ENCODE results near the gene TTLL8.

Gene TTLL8

DNA sequence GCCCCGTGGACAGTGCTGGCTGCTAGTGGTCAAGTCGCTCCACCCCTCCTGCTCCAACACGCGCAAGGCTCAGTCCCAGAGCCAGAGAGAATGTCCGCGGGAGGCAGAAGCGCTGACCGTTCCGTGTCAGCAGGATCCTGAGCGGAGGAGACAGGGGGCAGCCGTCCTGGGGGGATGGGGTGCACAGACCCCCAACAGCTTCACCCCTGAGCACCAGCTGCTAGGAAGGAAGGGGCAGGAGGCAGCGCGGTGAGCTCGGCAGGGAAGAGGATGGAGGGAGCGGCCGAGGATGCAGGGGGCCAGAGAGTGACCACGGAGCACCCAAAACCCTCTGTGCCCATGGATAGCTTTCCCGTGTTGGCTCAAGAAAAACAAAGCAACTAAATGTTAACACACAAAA lies 6.4 kb upstream of the TTLL8 start:
- H3K4me3 ChIP-seq (ENCODE audit: low read depth, low read length): no peak overlapping the region
- DNase-seq (ENCODE audit: low read depth): no peak

- H3K4me3 ChIP-seq (ENCODE audit: low read depth, low read length): no peak overlapping the region
- no peak for DNase-seq (ENCODE audit: low read depth)
Measured at GRCh38 chr22:50063589-50064393, 5.7 kb upstream of the TTLL8 start.

DNA sequence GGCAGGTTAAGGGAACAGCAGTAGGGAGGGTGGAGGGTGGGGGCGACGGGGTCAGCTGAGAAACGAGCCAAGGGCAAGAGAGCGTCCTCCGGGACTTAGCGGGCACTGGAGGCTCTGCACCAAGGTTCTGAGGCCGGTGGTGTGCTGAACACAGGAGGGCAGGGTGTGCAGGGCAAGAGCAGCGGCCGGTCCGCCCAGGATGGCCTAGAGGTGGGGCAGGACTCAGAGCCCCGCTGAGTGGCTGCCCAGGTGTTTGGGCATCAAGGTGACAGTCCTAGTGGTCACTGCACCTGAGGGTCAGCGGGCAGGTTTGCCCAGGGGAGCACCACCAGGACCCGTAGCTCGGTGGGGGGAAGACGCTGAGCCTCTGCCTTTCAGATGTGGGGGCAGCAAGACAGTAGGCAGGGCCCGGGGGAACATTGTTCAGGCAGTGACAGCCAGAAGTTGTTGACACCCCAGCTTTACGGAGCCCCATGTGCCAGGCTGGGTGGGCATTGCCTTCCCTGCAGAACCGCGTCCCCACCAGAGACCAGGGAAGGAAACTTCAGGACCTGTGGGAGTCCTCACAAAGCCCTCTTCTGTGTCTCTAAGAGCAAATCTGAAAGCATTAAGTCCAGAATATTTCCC lies 4.5 kb upstream of the TTLL8 start:
- no peak overlapping the region for H3K4me3 ChIP-seq (ENCODE audit: low read depth, low read length)
- no peak for DNase-seq (ENCODE audit: low read depth)

DNA sequence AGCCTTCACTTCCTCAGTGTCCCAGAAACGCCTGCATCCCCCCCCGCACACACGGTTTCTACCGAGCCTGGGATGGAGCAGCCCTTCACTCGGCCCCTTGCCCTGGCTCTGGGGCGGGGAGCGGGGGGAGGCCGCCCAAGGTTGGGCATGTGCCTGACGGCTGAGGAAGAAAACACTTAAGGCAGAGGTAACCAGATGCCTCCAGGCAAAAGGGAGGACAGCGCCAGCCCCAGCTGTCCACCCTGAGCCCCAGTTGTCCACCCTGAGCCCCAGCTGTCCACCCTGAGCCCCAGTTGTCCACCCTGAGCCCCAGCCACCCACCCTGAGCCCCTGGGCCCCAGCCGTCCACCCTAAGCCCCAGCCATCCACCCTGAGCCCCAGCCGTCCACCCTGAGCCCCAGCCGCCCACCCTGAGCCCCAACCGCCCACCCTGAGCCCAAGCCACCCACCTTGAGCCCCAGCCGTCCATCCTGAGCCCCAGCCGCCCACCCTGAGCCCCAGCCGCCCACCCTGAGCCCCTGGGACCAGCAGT lies 3.8 kb upstream of the TTLL8 start:
- DNase-seq (ENCODE audit: low read depth): no peak
- no peak overlapping the region for H3K4me3 ChIP-seq (ENCODE audit: low read depth, low read length)

- DNase-seq (ENCODE audit: low read depth): no peak
- H3K4me3 ChIP-seq (ENCODE audit: low read depth, low read length): no peak overlapping the region
Measured at GRCh38 chr22:50061141-50061823, 3.2 kb upstream of the TTLL8 start.

- no peak overlapping the region for H3K4me3 ChIP-seq (ENCODE audit: low read depth, low read length)
- DNase-seq (ENCODE audit: low read depth): no peak
Measured at GRCh38 chr22:50060441-50061140, 2.5 kb upstream of the TTLL8 start.

GRCh38 chr22:50059881-50060262 lies 1.8 kb upstream of the TTLL8 start:
- H3K4me3 ChIP-seq (ENCODE audit: low read depth, low read length): no peak overlapping the region
- no peak for DNase-seq (ENCODE audit: low read depth)

GRCh38 chr22:50058906-50059880 lies 1.1 kb upstream of the TTLL8 start:
- DNase-seq (ENCODE audit: low read depth): no peak
- H3K4me3 ChIP-seq (ENCODE audit: low read depth, low read length): no peak overlapping the region

DNA sequence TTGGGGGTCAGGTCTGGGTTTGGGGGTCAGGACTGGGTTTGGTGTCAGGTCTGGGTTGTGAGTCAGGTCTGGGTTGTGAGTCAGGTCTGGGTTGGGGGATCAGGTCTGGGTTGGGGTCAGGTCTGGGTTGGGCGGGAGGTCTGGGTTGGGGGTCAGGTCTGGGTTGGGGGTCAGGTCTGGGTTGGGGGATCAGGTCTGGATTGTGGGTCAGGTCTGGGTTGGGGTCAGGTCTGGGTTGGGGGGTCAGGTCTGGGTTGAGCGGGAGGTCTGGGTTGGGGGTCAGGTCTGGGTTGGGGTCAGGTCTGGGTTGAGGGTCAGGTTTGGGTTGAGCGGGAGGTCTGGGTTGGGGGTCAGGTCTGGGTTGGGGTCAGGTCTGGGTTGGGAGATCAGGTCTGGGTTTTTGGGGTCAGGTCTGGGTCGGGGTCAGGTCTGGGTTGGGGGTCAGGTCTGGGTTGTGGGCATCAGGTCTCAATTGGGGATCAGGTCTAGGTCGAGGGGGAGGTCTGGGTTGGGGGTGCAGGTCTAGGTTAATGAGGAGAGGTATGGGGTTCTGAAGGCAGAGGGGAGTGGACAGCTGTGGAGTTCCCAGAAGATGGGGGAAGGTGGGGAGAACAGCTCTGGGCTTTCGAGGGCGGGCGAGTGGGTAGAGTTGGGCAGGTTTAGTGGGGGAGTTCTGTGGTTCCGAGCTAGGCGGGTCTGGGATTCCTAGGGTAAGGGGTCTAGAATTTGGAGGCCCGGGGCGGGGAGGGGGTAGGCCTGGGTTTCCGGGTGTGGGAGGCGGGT lies 629 bp downstream of the TTLL8 start:
- no peak overlapping the region for H3K4me3 ChIP-seq (ENCODE audit: low read depth, low read length)
- no peak for DNase-seq (ENCODE audit: low read depth)

GRCh38 chr22:50056214-50056972 lies 1.7 kb downstream of the TTLL8 start:
- no peak for DNase-seq (ENCODE audit: low read depth)

GRCh38 chr22:50053861-50054260 lies 4.2 kb downstream of the TTLL8 start:
- DNase-seq (ENCODE audit: low read depth): no peak
- no peak overlapping the region for H3K4me3 ChIP-seq (ENCODE audit: low read depth, low read length)

More at GRCh38 chr22:50056214-50056972, 1.7 kb downstream of the TTLL8 start:
- H3K4me3 ChIP-seq (ENCODE audit: low read depth, low read length): no peak overlapping the region

- DNase-seq (ENCODE audit: low read depth): no peak
- H3K4me3 ChIP-seq (ENCODE audit: low read depth, low read length): no peak overlapping the region
Measured at GRCh38 chr22:50051930-50052329, 6.2 kb downstream of the TTLL8 start.

DNA sequence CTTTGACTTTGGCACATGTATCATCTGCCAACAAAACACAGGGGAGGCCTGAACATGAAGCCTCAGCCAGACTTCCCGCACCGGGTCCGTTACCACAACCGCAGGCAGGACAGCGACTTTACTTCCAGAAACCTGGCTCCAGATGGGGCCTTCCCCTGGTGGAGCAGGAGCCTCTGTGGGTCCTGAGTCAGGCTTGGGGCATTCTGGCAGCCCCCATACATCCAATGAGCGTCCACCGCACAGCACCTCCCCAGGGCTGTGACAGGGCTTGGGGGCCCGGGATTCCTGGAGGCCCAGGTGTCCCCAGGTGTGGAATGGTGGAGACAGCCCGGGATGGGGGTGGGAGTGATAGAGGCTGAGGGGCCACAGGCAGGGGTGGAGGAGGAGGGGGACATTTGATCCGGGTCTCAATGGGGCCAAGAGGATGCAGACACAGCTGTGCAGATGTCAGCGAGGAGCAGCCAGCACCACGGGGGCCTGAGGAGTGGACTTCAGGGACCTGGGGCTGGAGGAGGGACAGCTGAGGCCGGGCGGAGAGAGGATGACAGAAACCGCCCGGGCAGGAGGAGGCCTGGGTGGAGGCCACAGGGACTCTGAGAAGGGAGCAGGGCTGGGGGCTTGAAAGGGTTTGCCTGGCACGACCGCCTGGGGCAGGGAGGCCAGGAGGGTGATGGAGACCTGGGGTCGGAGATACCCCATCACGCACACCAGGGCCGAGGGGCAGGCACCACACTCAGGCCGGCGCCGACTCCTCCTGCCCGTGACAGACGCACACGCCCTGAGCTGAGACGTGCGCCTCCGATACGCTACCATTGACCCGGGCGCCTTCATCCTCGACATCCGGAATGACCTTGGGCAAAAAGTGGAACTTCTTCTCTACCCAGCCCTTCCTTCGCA lies 8.6 kb downstream of the TTLL8 start:
- no peak for DNase-seq (ENCODE audit: low read depth)
- no peak overlapping the region for H3K4me3 ChIP-seq (ENCODE audit: low read depth, low read length)

DNA sequence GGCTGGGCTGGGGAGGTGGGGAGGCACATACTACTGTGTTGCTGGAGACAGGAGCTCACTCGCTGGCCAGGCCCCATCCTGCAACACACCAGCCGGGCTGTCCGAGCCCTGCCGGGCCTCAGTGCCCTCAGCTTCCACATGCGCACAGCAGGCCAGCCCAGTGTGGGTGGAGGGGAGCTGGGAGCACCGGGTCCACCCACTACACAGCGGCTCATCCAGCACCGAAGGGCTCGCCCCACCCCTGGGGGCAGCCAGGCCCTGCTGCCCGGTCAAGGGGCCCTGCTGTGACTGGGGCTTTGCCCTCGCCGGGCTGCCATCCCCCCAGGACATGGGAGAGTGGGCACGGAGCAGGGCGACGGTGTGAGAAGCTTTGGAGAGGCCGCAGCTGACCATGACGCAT lies 9.3 kb downstream of the TTLL8 start:
- H3K4me3 ChIP-seq (ENCODE audit: low read depth, low read length): no peak overlapping the region
- no peak for DNase-seq (ENCODE audit: low read depth)

DNA sequence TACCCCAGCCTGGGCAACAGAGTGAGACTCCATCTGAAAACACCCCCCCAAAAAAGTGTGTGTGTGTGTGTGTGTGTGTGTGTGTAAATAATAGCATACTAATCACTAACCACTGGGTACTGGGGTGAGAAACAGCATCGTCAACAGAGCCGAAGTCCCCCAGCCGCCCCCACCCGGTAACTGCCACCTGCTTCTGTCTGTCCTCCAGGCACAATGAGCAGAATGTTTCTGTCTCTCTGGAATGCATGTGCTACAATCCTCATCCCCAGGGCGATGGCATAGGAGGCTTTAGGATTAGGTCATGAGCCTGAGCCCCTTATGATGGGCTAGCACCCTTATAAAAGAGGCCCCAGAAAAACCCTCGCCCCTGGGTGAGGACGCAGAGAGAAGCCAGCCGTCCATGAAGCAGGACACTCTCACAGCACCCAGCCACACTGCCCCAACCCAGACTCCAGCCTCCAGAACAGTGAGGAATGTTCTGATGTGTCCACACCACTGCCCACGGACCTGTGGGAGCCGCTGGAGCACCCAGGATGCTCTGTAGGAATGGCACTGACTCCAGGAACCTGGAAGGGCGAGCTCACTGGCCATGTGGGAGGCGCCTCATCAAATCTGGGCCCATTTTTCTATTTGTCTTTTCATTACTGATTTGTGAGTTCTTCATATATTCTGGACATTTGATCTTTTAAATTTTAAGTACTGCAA lies 9.9 kb downstream of the TTLL8 start:
- H3K4me3 ChIP-seq (ENCODE audit: low read depth, low read length): no peak overlapping the region
- DNase-seq (ENCODE audit: low read depth): no peak

- DNase-seq (ENCODE audit: low read depth): no peak
- H3K4me3 ChIP-seq (ENCODE audit: low read depth, low read length): no peak overlapping the region
Measured at GRCh38 chr22:50047346-50047745, 10.8 kb downstream of the TTLL8 start.

Data from skeletal muscle cell (primary cell).